KMS-11 (cell line): ENCODE results near the gene DENND1A.

Experiments
- H2AFZ ChIP-seq: fragments of 200-600 bp; sonication (generic); 2 replicates; pipeline ENCODE4 v1.6.1; 2016; ENCODE audit warnings: antibody characterized with exemption, mixed run types, low read depth
- H3K27ac ChIP-seq: fragments of 200-600 bp; sonication (generic); 2 replicates; pipeline ENCODE4 v1.6.1; 2016; ENCODE audit warnings: mild to moderate bottlenecking, mixed run types
- H3K27me3 ChIP-seq: fragments of 200-600 bp; sonication (generic); 2 replicates; pipeline ENCODE4 v1.6.1; 2017; ENCODE audit warnings: mild to moderate bottlenecking, low read depth, mixed run types, moderate library complexity; ENCODE audit not compliant: insufficient read depth
- H3K36me3 ChIP-seq: fragments of 200-600 bp; sonication (generic); 2 replicates; pipeline ENCODE4 v1.6.1; 2017; ENCODE audit warnings: mild to moderate bottlenecking, mixed run types; ENCODE audit not compliant: insufficient read depth
- H3K4me1 ChIP-seq: fragments of 200-600 bp; sonication (generic); 2 replicates; pipeline ENCODE4 v1.6.1; 2016; ENCODE audit warnings: mild to moderate bottlenecking, low read depth, mixed run types; ENCODE audit not compliant: poor library complexity, severe bottlenecking
- H3K4me2 ChIP-seq: fragments of 200-600 bp; sonication (generic); 2 replicates; pipeline ENCODE4 v1.7.0; 2016; ENCODE audit warnings: mild to moderate bottlenecking, mixed run types
- H3K4me3 ChIP-seq: fragments of 200-600 bp; sonication (generic); IDR thresholded peaks from 2 replicates; pipeline ENCODE4 v1.6.1; 2017; ENCODE audit warnings: low read depth, low read length, mixed read lengths; ENCODE audit not compliant: insufficient read depth
- H3K79me2 ChIP-seq: fragments of 200-600 bp; sonication (generic); 2 replicates; pipeline ENCODE4 v1.6.1; 2016; ENCODE audit warnings: low read depth, mixed run types; ENCODE audit not compliant: insufficient read depth
- H3K9ac ChIP-seq: fragments of 200-600 bp; sonication (generic); 2 replicates; pipeline ENCODE4 v1.6.1; 2016; ENCODE audit warnings: mild to moderate bottlenecking, mixed run types
- H4K20me1 ChIP-seq: fragments of 200-600 bp; sonication (generic); 2 replicates; pipeline ENCODE4 v1.6.1; 2016; ENCODE audit warnings: mild to moderate bottlenecking, mixed run types; ENCODE audit not compliant: insufficient read depth
- TF ChIP-seq, protein P1 (sequence below): fragments of 200-600 bp; sonication (generic); conservative IDR thresholded peaks from 2 replicates; pipeline ENCODE4 v1.6.1; 2017; ENCODE audit warnings: low read depth, mild to moderate bottlenecking, antibody characterized with exemption, low read length, moderate library complexity, mixed read lengths

DENND1A gene

DNA sequence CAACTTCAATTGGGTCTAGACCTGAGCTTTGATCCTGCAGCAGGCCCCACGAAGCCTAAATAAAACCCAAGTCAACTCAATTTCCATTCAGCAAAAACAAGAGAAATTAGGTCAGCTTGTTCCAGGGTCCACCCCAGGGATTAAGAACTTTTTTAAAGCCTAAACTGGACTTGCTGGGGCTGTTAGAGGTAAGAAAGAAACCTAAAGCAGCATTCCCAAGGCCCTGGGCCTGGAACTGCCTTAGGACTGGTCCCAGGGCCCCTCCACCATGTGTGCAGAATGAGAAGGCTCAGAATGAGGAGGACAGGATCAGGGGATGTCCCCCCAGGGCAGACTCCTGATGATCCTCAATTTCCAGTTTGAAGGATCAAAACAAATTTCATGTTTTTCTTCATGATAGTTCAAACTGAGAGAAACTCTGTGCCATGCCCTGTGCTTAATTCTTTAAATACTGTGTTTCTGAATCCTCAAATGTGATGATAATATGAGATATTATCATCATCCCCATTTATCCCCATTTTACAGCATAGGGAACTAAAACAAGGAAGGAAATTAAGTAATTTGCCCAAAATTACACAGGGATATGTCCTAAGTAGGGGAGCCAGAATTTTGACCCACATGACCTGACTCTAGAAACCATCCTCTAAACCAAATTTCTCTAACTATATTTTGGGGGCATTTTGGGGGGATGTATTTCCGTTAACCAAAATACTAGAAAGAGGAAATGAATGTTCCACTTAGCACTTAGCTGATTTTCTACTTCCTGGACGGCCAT lies 64.5 kb downstream of the DENND1A start:
- TF ChIP-seq, protein P1, sequence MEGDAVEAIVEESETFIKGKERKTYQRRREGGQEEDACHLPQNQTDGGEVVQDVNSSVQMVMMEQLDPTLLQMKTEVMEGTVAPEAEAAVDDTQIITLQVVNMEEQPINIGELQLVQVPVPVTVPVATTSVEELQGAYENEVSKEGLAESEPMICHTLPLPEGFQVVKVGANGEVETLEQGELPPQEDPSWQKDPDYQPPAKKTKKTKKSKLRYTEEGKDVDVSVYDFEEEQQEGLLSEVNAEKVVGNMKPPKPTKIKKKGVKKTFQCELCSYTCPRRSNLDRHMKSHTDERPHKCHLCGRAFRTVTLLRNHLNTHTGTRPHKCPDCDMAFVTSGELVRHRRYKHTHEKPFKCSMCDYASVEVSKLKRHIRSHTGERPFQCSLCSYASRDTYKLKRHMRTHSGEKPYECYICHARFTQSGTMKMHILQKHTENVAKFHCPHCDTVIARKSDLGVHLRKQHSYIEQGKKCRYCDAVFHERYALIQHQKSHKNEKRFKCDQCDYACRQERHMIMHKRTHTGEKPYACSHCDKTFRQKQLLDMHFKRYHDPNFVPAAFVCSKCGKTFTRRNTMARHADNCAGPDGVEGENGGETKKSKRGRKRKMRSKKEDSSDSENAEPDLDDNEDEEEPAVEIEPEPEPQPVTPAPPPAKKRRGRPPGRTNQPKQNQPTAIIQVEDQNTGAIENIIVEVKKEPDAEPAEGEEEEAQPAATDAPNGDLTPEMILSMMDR: no peak
- H3K4me1 ChIP-seq: peaks cover 5% of the 10 kb centered on the region
- no peaks in the 10 kb centered on the region for H3K36me3 ChIP-seq
- no peak overlapping the region for H3K9ac ChIP-seq
- no peaks in the 10 kb centered on the region for H4K20me1 ChIP-seq
- no peaks in the 10 kb centered on the region for H3K79me2 ChIP-seq
- no peak overlapping the region for H2AFZ ChIP-seq
- no peak overlapping the region for H3K4me3 ChIP-seq
- H3K27me3 ChIP-seq: no peaks in the 10 kb centered on the region
- no peak overlapping the region for H3K27ac ChIP-seq
- H3K4me2 ChIP-seq: no peak overlapping the region

DNA sequence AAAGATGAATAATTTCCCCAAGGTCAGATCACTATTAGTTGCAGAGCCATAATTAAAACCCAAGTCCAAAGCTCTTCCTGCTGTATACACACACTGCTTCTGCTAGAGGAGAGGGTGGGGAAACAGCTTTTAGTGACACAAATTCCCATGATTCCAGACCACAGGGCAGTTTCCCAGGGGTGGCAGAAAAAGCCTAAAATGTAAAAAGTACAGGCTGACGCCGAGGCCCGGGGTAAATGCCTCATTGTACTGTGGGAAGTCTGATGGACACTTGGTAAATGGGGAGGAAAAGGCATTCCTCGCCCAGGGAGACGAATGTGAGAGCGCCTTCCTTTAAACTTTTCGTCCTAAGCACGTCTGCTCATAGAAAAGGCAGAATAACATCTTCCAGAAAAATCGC lies 65.7 kb downstream of the DENND1A start:
- H3K4me1 ChIP-seq: peaks cover 5% of the 10 kb centered on the region
- no peak overlapping the region for H3K27ac ChIP-seq
- no peaks in the 10 kb centered on the region for H4K20me1 ChIP-seq
- no peak overlapping the region for H3K4me3 ChIP-seq
- no peaks in the 10 kb centered on the region for H3K27me3 ChIP-seq
- no peaks in the 10 kb centered on the region for H3K79me2 ChIP-seq
- no peaks in the 10 kb centered on the region for H3K36me3 ChIP-seq
- H3K4me2 ChIP-seq: no peak overlapping the region
- H3K9ac ChIP-seq: no peak overlapping the region
- H2AFZ ChIP-seq: no peak overlapping the region
- TF ChIP-seq, protein P1: no peak

DNA sequence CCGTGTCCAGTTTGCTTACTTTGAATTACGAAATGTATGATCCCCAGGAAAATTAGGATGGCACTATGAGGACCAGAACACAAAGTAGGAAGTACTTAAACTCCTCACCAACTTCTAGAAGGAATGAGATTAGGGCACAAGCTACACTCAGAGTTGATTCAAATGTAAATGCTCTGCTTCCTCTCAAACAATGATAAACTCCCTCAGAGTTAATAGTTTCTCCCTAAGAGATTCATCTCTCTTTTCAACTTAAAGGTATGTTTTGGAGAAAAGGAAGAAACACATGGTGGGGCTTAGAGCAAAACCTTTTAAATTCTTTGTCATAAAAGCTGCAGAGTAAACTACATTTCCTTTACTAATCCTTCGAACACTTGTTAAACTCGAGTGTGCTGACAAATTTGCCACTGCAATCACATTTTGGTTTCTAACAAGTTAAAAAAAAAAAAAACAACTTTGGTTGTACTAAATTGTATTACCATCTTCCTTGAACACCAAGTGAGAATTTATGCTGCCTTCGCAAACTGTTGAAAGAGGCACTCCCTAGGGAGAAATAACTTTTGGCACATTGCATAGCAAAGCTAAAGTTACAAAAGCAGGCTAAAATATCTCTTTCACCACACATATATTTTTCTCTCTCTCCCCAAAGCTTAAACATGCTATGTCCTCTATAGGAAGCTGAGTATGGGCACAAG lies 66.6 kb downstream of the DENND1A start:
- H3K9ac ChIP-seq: no peak overlapping the region
- no peak overlapping the region for H3K4me2 ChIP-seq
- H3K36me3 ChIP-seq: no peaks in the 10 kb centered on the region
- no peaks in the 10 kb centered on the region for H3K27me3 ChIP-seq
- H3K27ac ChIP-seq: no peak overlapping the region
- H2AFZ ChIP-seq: no peak overlapping the region
- TF ChIP-seq, protein P1: no peak
- no peaks in the 10 kb centered on the region for H4K20me1 ChIP-seq
- no peak overlapping the region for H3K4me3 ChIP-seq
- no peaks in the 10 kb centered on the region for H3K79me2 ChIP-seq
- peaks cover 4% of the 10 kb centered on the region for H3K4me1 ChIP-seq

DNA sequence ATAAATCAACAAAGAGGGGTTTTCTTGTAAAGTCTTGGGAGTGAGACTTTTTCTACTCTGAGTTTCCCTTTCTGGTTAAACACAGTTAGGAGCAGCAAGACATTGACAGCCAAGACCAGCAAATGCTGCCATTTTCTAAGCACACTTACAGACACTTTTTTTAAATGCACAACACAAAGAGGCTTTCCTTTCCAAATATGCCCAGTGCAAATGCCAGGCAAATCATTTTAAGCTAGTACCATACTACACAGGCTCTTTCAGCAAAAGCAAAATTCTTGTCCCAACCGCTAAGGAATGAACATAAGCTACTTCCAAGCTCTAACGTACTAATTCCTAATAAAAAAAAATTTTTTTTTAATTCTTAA lies 68.2 kb downstream of the DENND1A start:
- no peak overlapping the region for H2AFZ ChIP-seq
- H3K36me3 ChIP-seq: no peaks in the 10 kb centered on the region
- no peaks in the 10 kb centered on the region for H4K20me1 ChIP-seq
- no peak overlapping the region for H3K9ac ChIP-seq
- no peaks in the 10 kb centered on the region for H3K27me3 ChIP-seq
- H3K79me2 ChIP-seq: no peaks in the 10 kb centered on the region
- H3K27ac ChIP-seq: no peak overlapping the region
- no peak overlapping the region for H3K4me3 ChIP-seq
- no peak overlapping the region for H3K4me2 ChIP-seq
- TF ChIP-seq, protein P1: no peak
- H3K4me1 ChIP-seq: no peaks in the 10 kb centered on the region
